Mesenchymal stem cell (in vitro differentiated cells and primary cell): Measurements from ENCODE around the gene MISP3.

ENCODE experiments used
- DNase-seq: peaks from one replicate; pipeline ENCODE4 v3.0.0-alpha.2; 2013
- H2AFZ ChIP-seq: one replicate; pipeline ENCODE4 v1.6.1; 2013; ENCODE audit warnings: low read depth, mild to moderate bottlenecking, control low read depth, inconsistent platforms, low read length, moderate library complexity
- H2AK5ac ChIP-seq: 2 replicates; pipeline ENCODE4 v1.6.1; 2013; ENCODE audit warnings: low read length, moderate library complexity, mild to moderate bottlenecking, inconsistent platforms; ENCODE audit not compliant: severe bottlenecking
- H2BK120ac ChIP-seq: one replicate; pipeline ENCODE4 v1.6.1; 2013; ENCODE audit warnings: low read depth, mild to moderate bottlenecking, inconsistent platforms, low read length, moderate library complexity
- H2BK12ac ChIP-seq, 2 experiments: one replicate each; pipeline ENCODE4 v1.6.1; 2013; ENCODE audit warnings: inconsistent platforms in 2 of 2, low read length in 2 of 2, mild to moderate bottlenecking in 2 of 2, moderate library complexity in 2 of 2, control low read depth in 1 of 2
- H2BK15ac ChIP-seq: one replicate; pipeline ENCODE4 v1.6.1; 2013; ENCODE audit warnings: mild to moderate bottlenecking, low read depth, inconsistent platforms; ENCODE audit not compliant: poor library complexity, severe bottlenecking
- H2BK5ac ChIP-seq: 2 replicates; pipeline ENCODE4 v1.6.1; 2013; ENCODE audit warnings: low read depth, mild to moderate bottlenecking, low read length, control low read depth, inconsistent platforms; ENCODE audit not compliant: poor library complexity, severe bottlenecking
- H3K14ac ChIP-seq, 2 experiments: one replicate each; pipeline ENCODE4 v1.6.1; 2013; ENCODE audit warnings: inconsistent platforms in 2 of 2, low read length in 2 of 2, control low read depth in 1 of 2, mild to moderate bottlenecking in 1 of 2, moderate library complexity in 1 of 2
- H3K18ac ChIP-seq, 2 experiments: one replicate each; pipeline ENCODE4 v1.6.1; 2013; ENCODE audit warnings: inconsistent platforms in 2 of 2, low read length in 2 of 2, control low read depth in 1 of 2, low read depth in 1 of 2, mild to moderate bottlenecking in 1 of 2
- H3K23ac ChIP-seq, 2 experiments: one replicate each; pipeline ENCODE4 v1.6.1; 2013; ENCODE audit warnings: inconsistent platforms in 2 of 2, low read length in 2 of 2, mild to moderate bottlenecking in 2 of 2, moderate library complexity in 2 of 2, control low read depth in 1 of 2
- H3K27ac ChIP-seq: 2 replicates; pipeline ENCODE4 v1.5.1; 2013; ENCODE audit warnings: mild to moderate bottlenecking, moderate library complexity, low read length, control low read depth, inconsistent platforms; ENCODE audit not compliant: poor library complexity, severe bottlenecking
- H3K27me3 ChIP-seq, 2 experiments: 2 replicates each; pipeline versions ENCODE4 v1.6.1 to v1.7.0; 2013; ENCODE audit warnings: low read length in 2 of 2, mild to moderate bottlenecking in 2 of 2, moderate library complexity in 2 of 2, control low read depth in 1 of 2, inconsistent platforms in 1 of 2; ENCODE audit not compliant: control insufficient read depth in 1 of 2, insufficient read depth in 1 of 2
- H3K36me3 ChIP-seq, 2 experiments: 2 replicates each; pipeline versions ENCODE4 v1.6.1 to v1.7.0; 2013; ENCODE audit warnings: low read length in 2 of 2, control low read depth in 1 of 2, inconsistent platforms in 1 of 2, low read depth in 1 of 2, mild to moderate bottlenecking in 1 of 2; ENCODE audit not compliant: insufficient read depth in 2 of 2, control insufficient read depth in 1 of 2
- H3K4ac ChIP-seq, 2 experiments: one replicate each; pipeline ENCODE4 v1.6.1; 2013; ENCODE audit warnings: inconsistent platforms in 2 of 2, low read length in 2 of 2, mild to moderate bottlenecking in 2 of 2, moderate library complexity in 2 of 2, control low read depth in 1 of 2, low read depth in 1 of 2
- H3K4me1 ChIP-seq: 2 replicates; pipeline ENCODE4 v1.6.1; 2013; ENCODE audit warnings: low read depth, low read length, control low read depth; ENCODE audit not compliant: control insufficient read depth, insufficient read depth
- H3K4me2 ChIP-seq: 2 replicates; pipeline ENCODE4 v1.6.1; 2013; ENCODE audit warnings: low read length, mild to moderate bottlenecking, inconsistent platforms; ENCODE audit not compliant: poor library complexity, severe bottlenecking
- H3K4me3 ChIP-seq, 2 experiments: 2 replicates each; pipeline versions ENCODE4 v1.5.1 to v1.7.0; 2013; ENCODE audit warnings: low read length in 2 of 2, mild to moderate bottlenecking in 2 of 2, control low read depth in 1 of 2, low read depth in 1 of 2; ENCODE audit not compliant: insufficient read depth in 1 of 2
- H3K79me1 ChIP-seq: replicated peaks from 2 replicates; pipeline ENCODE4 v1.6.1; 2013; ENCODE audit warnings: mild to moderate bottlenecking, control low read depth, low read length, inconsistent platforms; ENCODE audit not compliant: poor library complexity, severe bottlenecking
- H3K9ac ChIP-seq: 2 replicates; pipeline ENCODE4 v1.7.0; 2013; ENCODE audit warnings: mild to moderate bottlenecking, low read length, moderate library complexity
- H3K9me3 ChIP-seq: 2 replicates; pipeline ENCODE4 v1.7.0; 2013; ENCODE audit warnings: mild to moderate bottlenecking, low read length; ENCODE audit not compliant: control insufficient read depth
- H4K8ac ChIP-seq: one replicate; pipeline ENCODE4 v1.6.1; 2013; ENCODE audit warnings: inconsistent platforms, mild to moderate bottlenecking, low read length, moderate library complexity
- H4K91ac ChIP-seq: one replicate; pipeline ENCODE4 v1.6.1; 2013; ENCODE audit warnings: mild to moderate bottlenecking, low read length, inconsistent platforms
- WGBS: methylation state at CpG from one replicate; pipeline ENCODE4 v1.1.7; 2013; ENCODE audit warnings: mixed read lengths; 5-methylcytosine and 5-hydroxymethylcytosine counted together

MISP3 gene

GRCh38 chr19:14053032-14053431 lies 19.6 kb upstream of the MISP3 start:
- 90% methylated on average over 3 of the region's 3 CpGs for WGBS
- no peak overlapping the region for H4K8ac ChIP-seq
- peaks cover 8 to 22% of the 10 kb centered on the region in 2 experiments for H3K27me3 ChIP-seq
- peaks cover 3% of the 10 kb centered on the region for H3K9me3 ChIP-seq
- H2BK120ac ChIP-seq, result no peak overlapping the region
- H3K79me1 ChIP-seq, result no peaks in the 10 kb centered on the region
- no peak overlapping the region for H2BK5ac ChIP-seq
- H2BK12ac ChIP-seq, result no peak overlapping the region
- H3K27ac ChIP-seq, result no peak overlapping the region
- H2BK15ac ChIP-seq, result no peak overlapping the region
- H2AFZ ChIP-seq, result no peak overlapping the region
- H3K4me3 ChIP-seq, result no peak overlapping the region
- no peak overlapping the region for H3K4ac ChIP-seq
- no peak overlapping the region for H3K18ac ChIP-seq
- H3K4me1 ChIP-seq, result peaks cover 12% of the 10 kb centered on the region
- no peak overlapping the region for H4K91ac ChIP-seq
- H3K14ac ChIP-seq, result no peak overlapping the region
- H3K36me3 ChIP-seq, result peaks cover 0 to 14% of the 10 kb centered on the region in 2 experiments
- no peak overlapping the region for H3K9ac ChIP-seq
- H3K23ac ChIP-seq, result no peak overlapping the region
- H3K4me2 ChIP-seq, result no peak overlapping the region
- DNase-seq, result no peak
- no peak overlapping the region for H2AK5ac ChIP-seq

GRCh38 chr19:14053500-14053899 lies 19.1 kb upstream of the MISP3 start:
- WGBS, result 93% methylated on average over 11 of the region's 11 CpGs
- H3K36me3 ChIP-seq, result peaks cover 0 to 14% of the 10 kb centered on the region in 2 experiments

GRCh38 chr19:14054099-14054498 lies 18.5 kb upstream of the MISP3 start:
- WGBS, result 74% methylated on average over 6 of the region's 6 CpGs

More at GRCh38 chr19:14053500-14053899, 19.1 kb upstream of the MISP3 start:
- H3K9me3 ChIP-seq, result peaks cover 3% of the 10 kb centered on the region
- H2BK120ac ChIP-seq, result no peak overlapping the region
- peaks cover 14% of the 10 kb centered on the region for H3K4me1 ChIP-seq
- no peak overlapping the region for H3K4ac ChIP-seq
- H2BK5ac ChIP-seq, result no peak overlapping the region
- no peak overlapping the region for H3K4me3 ChIP-seq
- no peak overlapping the region for H4K8ac ChIP-seq
- no peak overlapping the region for H3K27ac ChIP-seq
- H2BK12ac ChIP-seq, result no peak overlapping the region
- no peaks in the 10 kb centered on the region for H3K79me1 ChIP-seq
- DNase-seq, result no peak
- no peak overlapping the region for H3K18ac ChIP-seq
- H4K91ac ChIP-seq, result no peak overlapping the region
- no peak overlapping the region for H2BK15ac ChIP-seq
- no peak overlapping the region for H3K23ac ChIP-seq
- H3K14ac ChIP-seq, result no peak overlapping the region
- H3K9ac ChIP-seq, result no peak overlapping the region
- H2AFZ ChIP-seq, result no peak overlapping the region
- no peak overlapping the region for H2AK5ac ChIP-seq
- H3K4me2 ChIP-seq, result no peak overlapping the region
- peaks cover 12 to 26% of the 10 kb centered on the region in 2 experiments for H3K27me3 ChIP-seq

GRCh38 chr19:14054721-14055120 lies 17.9 kb upstream of the MISP3 start:
- no peak overlapping the region for H2BK120ac ChIP-seq
- no peak overlapping the region for H2AK5ac ChIP-seq
- H3K9me3 ChIP-seq, result peaks cover 3% of the 10 kb centered on the region
- no peak overlapping the region for H2BK12ac ChIP-seq
- H3K14ac ChIP-seq, result no peak overlapping the region
- no peak overlapping the region for H3K4me3 ChIP-seq
- H4K8ac ChIP-seq, result no peak overlapping the region
- H2BK5ac ChIP-seq, result no peak overlapping the region
- DNase-seq, result no peak
- H3K27me3 ChIP-seq, result peaks cover 25 to 39% of the 10 kb centered on the region in 2 experiments
- H3K4me1 ChIP-seq, result peaks cover 14% of the 10 kb centered on the region
- 84% methylated on average over 11 of the region's 11 CpGs for WGBS
- no peak overlapping the region for H2AFZ ChIP-seq
- no peak overlapping the region for H3K4ac ChIP-seq
- no peak overlapping the region for H3K27ac ChIP-seq
- H3K36me3 ChIP-seq, result peaks cover 0 to 14% of the 10 kb centered on the region in 2 experiments
- H3K23ac ChIP-seq, result no peak overlapping the region
- no peak overlapping the region for H2BK15ac ChIP-seq
- no peak overlapping the region for H3K18ac ChIP-seq
- H3K4me2 ChIP-seq, result no peak overlapping the region
- no peak overlapping the region for H3K9ac ChIP-seq
- H3K79me1 ChIP-seq, result no peaks in the 10 kb centered on the region
- no peak overlapping the region for H4K91ac ChIP-seq

More at GRCh38 chr19:14054099-14054498, 18.5 kb upstream of the MISP3 start:
- H3K79me1 ChIP-seq, result no peaks in the 10 kb centered on the region
- no peak overlapping the region for H3K9ac ChIP-seq
- H3K4me3 ChIP-seq, result no peak overlapping the region
- no peak overlapping the region for H3K14ac ChIP-seq
- no peak overlapping the region for H2AK5ac ChIP-seq
- H2BK120ac ChIP-seq, result no peak overlapping the region
- H3K27me3 ChIP-seq, result peaks cover 18 to 32% of the 10 kb centered on the region in 2 experiments
- no peak overlapping the region for H4K91ac ChIP-seq
- no peak overlapping the region for H3K4ac ChIP-seq
- no peak for DNase-seq
- H2BK12ac ChIP-seq, result no peak overlapping the region
- H3K4me1 ChIP-seq, result peaks cover 14% of the 10 kb centered on the region
- peaks cover 0 to 14% of the 10 kb centered on the region in 2 experiments for H3K36me3 ChIP-seq
- peaks cover 3% of the 10 kb centered on the region for H3K9me3 ChIP-seq
- no peak overlapping the region for H3K27ac ChIP-seq
- H3K18ac ChIP-seq, result no peak overlapping the region
- no peak overlapping the region for H2BK15ac ChIP-seq
- H3K23ac ChIP-seq, result no peak overlapping the region
- H2AFZ ChIP-seq, result no peak overlapping the region
- H2BK5ac ChIP-seq, result no peak overlapping the region
- no peak overlapping the region for H4K8ac ChIP-seq
- H3K4me2 ChIP-seq, result no peak overlapping the region
